GM12878 (cell line): Measurements from ENCODE around the gene SPRED2. TPM values are rescaled to one million over a fixed set of nuclear protein-coding genes. Genes with fewer than 3 reads are reported as not detected.

Experiments
- ATF7 ChIP-seq: fragments of 450-650 bp; IDR thresholded peaks from 2 replicates; pipeline ENCODE4 v1.6.1; 2016; ENCODE audit warnings: low read depth, mild to moderate bottlenecking
- BACH1 ChIP-seq: fragments of 450-650 bp; IDR thresholded peaks from 2 replicates; pipeline ENCODE4 v1.6.1; 2017; ENCODE audit warnings: mild to moderate bottlenecking, borderline replicate concordance
- BHLHE40 ChIP-seq, 2 experiments: fragments of 450-650 bp in 1 of 2; IDR thresholded peaks; 2 replicates each; pipeline ENCODE4 v1.6.1; 2011 to 2017; ENCODE audit warnings: low read depth in 2 of 2, borderline replicate concordance in 1 of 2, improper control_type of control experiment in 1 of 2, low read length in 1 of 2, mild to moderate bottlenecking in 1 of 2
- EGR1 ChIP-seq, 2 experiments: IDR thresholded peaks; 1 replicate in 1 of 2; 2 replicates in 1 of 2; pipeline ENCODE4 v1.6.1; 2011 to 2012; ENCODE audit warnings: low read depth in 2 of 2, low read length in 2 of 2, borderline replicate concordance in 1 of 2, mild to moderate bottlenecking in 1 of 2, moderate library complexity in 1 of 2
- FOS ChIP-seq: IDR thresholded peaks from 3 replicates; pipeline ENCODE4 v1.6.1; 2011; ENCODE audit warnings: borderline replicate concordance; ENCODE audit not compliant: insufficient read length; ENCODE audit errors: extremely low read depth
- FOXM1 ChIP-seq: IDR thresholded peaks from 2 replicates; pipeline ENCODE4 v1.6.1; 2012; ENCODE audit warnings: low read depth, mild to moderate bottlenecking, inconsistent platforms, low read length, moderate library complexity
- IKZF1 ChIP-seq: fragments of 450-650 bp; conservative IDR thresholded peaks from 2 replicates; pipeline ENCODE4 v1.6.1; 2017; ENCODE audit warnings: antibody characterized with exemption, mild to moderate bottlenecking
- MTA2 ChIP-seq: fragments of 450-650 bp; IDR thresholded peaks from 2 replicates; pipeline ENCODE4 v1.6.1; 2016; ENCODE audit warnings: low read depth, mild to moderate bottlenecking, moderate library complexity
- MTA3 ChIP-seq: IDR thresholded peaks from 2 replicates; pipeline ENCODE4 v1.6.1; 2012; ENCODE audit warnings: low read length, inconsistent platforms, borderline replicate concordance
- POU2F2 ChIP-seq: IDR thresholded peaks from 3 replicates; pipeline ENCODE4 v1.6.1; 2011; ENCODE audit warnings: low read depth, mild to moderate bottlenecking, low read length, borderline replicate concordance
- RAD21 ChIP-seq: IDR thresholded peaks from 2 replicates; pipeline ENCODE4 v1.6.1; 2011; ENCODE audit warnings: mild to moderate bottlenecking, low read depth, low read length, moderate library complexity; ENCODE audit not compliant: insufficient read depth
- RUNX3 ChIP-seq: IDR thresholded peaks from 2 replicates; pipeline ENCODE4 v1.6.1; 2012; ENCODE audit warnings: low read length, inconsistent platforms
- SREBF1 ChIP-seq: IDR thresholded peaks from 2 replicates; pipeline ENCODE4 v1.6.1; 2012; ENCODE audit warnings: mild to moderate bottlenecking, low read length
- polyA plus RNA-seq, 11 experiments: library from polyadenylated mRNA; depleted of rRNA in 4 of 11; unstranded in 6 of 11; stranded (reverse) in 5 of 11; fragments of >200 nt; fragmentation: Nextera tagmentation in 4 of 11; fragmentation: Illumina TruSeq in 1 of 11; extraction: Ambion mirVana in 4 of 11; extraction: Trizol in 1 of 11; gene quantifications; 1 replicate in 1 of 11; 2 replicates in 10 of 11; pipeline versions ENCODE4 v1.2.1 to v1.2.3, GENCODE V29; 2011 to 2016; ENCODE audit warnings: inconsistent platforms in 2 of 11, missing spikeins in 2 of 11, low read depth in 1 of 11
- total RNA-seq, 4 experiments: library from RNA; depleted of rRNA in 3 of 4; stranded (reverse); fragments of >200 nt in 3 of 4; fragmentation: Illumina TruSeq in 1 of 4; extraction: Trizol in 1 of 4; gene quantifications; 2 replicates each; pipeline versions ENCODE4 v1.2.1 to v1.2.3, GENCODE V29; 2013 to 2021
- TF ChIP-seq, protein P1 (sequence below): IDR thresholded peaks from 2 replicates; pipeline ENCODE4 v1.6.1; 2012; ENCODE audit warnings: improper control_type of control experiment, low read depth, low read length; ENCODE audit not compliant: insufficient replicate concordance
- TF ChIP-seq, protein P2 (sequence below): fragments of 450-650 bp; formaldehyde crosslinking; IDR thresholded peaks from 2 replicates; pipeline ENCODE4 v1.4.0; 2022; ENCODE audit warnings: mild to moderate bottlenecking, moderate library complexity
- TF ChIP-seq, protein P3 (sequence below): fragments of 450-650 bp; IDR thresholded peaks from 2 replicates; pipeline ENCODE4 v1.6.1; 2014; ENCODE audit warnings: mild to moderate bottlenecking
- TF ChIP-seq, protein P4 (sequence below): fragments of 450-650 bp; IDR thresholded peaks from 2 replicates; pipeline ENCODE4 v1.6.1; 2017; ENCODE audit warnings: antibody characterized with exemption, mild to moderate bottlenecking, moderate library complexity

SPRED2 gene
- total and polyA plus RNA-seq, 10 of the 15 experiments (the other 5 are each of a cell fraction or from before 2014, with no cell fraction given), result 3.0 to 23.9 (median 9.7) TPM

DNA sequence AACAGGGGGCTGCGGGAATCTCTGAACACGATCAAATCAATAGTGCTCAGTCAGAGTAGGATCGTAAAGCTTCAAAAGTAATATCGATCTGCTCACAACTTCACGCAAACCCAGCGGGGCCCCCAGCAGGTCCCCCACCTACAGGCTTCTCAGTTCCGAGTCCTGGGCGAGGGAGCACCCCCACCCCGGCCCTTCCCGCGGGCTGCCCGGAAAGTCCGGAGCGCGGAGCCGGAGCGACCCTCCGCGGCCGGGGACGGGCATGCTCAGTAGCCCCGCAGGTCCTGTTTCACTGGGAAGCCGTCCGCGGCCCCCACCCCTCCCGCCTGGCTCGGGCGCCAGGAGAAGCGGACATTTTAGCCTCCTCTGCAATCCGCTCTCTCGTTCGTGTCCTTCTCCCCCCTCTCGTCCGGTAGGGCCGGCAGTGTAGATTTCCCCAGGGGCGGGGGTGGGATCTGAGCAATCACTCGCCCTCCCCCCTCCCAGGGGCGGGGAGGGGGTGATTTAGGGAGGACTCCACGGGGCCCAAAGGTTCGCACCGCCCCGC lies 3.3 kb upstream of the SPRED2 start (continued):
- TF ChIP-seq, protein P1, sequence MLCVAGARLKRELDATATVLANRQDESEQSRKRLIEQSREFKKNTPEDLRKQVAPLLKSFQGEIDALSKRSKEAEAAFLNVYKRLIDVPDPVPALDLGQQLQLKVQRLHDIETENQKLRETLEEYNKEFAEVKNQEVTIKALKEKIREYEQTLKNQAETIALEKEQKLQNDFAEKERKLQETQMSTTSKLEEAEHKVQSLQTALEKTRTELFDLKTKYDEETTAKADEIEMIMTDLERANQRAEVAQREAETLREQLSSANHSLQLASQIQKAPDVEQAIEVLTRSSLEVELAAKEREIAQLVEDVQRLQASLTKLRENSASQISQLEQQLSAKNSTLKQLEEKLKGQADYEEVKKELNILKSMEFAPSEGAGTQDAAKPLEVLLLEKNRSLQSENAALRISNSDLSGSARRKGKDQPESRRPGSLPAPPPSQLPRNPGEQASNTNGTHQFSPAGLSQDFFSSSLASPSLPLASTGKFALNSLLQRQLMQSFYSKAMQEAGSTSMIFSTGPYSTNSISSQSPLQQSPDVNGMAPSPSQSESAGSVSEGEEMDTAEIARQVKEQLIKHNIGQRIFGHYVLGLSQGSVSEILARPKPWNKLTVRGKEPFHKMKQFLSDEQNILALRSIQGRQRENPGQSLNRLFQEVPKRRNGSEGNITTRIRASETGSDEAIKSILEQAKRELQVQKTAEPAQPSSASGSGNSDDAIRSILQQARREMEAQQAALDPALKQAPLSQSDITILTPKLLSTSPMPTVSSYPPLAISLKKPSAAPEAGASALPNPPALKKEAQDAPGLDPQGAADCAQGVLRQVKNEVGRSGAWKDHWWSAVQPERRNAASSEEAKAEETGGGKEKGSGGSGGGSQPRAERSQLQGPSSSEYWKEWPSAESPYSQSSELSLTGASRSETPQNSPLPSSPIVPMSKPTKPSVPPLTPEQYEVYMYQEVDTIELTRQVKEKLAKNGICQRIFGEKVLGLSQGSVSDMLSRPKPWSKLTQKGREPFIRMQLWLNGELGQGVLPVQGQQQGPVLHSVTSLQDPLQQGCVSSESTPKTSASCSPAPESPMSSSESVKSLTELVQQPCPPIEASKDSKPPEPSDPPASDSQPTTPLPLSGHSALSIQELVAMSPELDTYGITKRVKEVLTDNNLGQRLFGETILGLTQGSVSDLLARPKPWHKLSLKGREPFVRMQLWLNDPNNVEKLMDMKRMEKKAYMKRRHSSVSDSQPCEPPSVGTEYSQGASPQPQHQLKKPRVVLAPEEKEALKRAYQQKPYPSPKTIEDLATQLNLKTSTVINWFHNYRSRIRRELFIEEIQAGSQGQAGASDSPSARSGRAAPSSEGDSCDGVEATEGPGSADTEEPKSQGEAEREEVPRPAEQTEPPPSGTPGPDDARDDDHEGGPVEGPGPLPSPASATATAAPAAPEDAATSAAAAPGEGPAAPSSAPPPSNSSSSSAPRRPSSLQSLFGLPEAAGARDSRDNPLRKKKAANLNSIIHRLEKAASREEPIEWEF, result peak; percentile 66
- TF ChIP-seq SREBF1, result no peak
- no peak for TF ChIP-seq BACH1
- TF ChIP-seq RAD21, result peak; percentile 59
- TF ChIP-seq, protein P2, sequence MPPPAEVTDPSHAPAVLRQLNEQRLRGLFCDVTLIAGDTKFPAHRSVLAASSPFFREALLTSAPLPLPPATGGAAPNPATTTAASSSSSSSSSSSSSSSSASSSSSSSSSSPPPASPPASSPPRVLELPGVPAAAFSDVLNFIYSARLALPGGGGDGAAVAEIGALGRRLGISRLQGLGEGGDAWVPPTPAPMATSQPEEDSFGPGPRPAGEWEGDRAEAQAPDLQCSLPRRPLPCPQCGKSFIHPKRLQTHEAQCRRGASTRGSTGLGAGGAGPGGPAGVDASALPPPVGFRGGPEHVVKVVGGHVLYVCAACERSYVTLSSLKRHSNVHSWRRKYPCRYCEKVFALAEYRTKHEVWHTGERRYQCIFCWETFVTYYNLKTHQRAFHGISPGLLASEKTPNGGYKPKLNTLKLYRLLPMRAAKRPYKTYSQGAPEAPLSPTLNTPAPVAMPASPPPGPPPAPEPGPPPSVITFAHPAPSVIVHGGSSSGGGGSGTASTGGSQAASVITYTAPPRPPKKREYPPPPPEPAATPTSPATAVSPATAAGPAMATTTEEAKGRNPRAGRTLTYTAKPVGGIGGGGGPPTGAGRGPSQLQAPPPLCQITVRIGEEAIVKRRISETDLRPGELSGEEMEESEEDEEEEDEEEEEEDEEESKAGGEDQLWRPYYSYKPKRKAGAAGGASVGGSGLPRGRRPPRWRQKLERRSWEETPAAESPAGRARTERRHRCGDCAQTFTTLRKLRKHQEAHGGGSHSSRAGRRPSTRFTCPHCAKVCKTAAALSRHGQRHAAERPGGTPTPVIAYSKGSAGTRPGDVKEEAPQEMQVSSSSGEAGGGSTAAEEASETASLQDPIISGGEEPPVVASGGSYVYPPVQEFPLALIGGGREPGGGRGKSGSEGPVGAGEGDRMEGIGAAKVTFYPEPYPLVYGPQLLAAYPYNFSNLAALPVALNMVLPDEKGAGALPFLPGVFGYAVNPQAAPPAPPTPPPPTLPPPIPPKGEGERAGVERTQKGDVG (CRISPR knock-in tag), result no peak
- peak; percentile 48; the same call in 1 of the 3 replicates for TF ChIP-seq POU2F2
- TF ChIP-seq FOS, result no peak
- TF ChIP-seq BHLHE40 (IDR thresholded peaks at IDR 0.05; ENCODE audit: borderline replicate concordance in 1 of 2, low read depth in 2 of 2, low read length in 1 of 2), result peak in 1 of 2 experiments; percentile 38; a peak in 1 of 4 replicates
- TF ChIP-seq ATF7, result peak; percentile 21; the same call in 1 of the 2 replicates
- TF ChIP-seq FOXM1, result no peak
- TF ChIP-seq MTA2, result no peak
- peak; percentile 35; the same call in 1 of the 2 replicates for TF ChIP-seq RUNX3
- TF ChIP-seq, protein P3, sequence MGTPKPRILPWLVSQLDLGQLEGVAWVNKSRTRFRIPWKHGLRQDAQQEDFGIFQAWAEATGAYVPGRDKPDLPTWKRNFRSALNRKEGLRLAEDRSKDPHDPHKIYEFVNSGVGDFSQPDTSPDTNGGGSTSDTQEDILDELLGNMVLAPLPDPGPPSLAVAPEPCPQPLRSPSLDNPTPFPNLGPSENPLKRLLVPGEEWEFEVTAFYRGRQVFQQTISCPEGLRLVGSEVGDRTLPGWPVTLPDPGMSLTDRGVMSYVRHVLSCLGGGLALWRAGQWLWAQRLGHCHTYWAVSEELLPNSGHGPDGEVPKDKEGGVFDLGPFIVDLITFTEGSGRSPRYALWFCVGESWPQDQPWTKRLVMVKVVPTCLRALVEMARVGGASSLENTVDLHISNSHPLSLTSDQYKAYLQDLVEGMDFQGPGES, result no peak
- peak in 1 of 2 experiments; percentile 70; a peak in 2 of 3 replicates for TF ChIP-seq EGR1 (IDR thresholded peaks at IDR 0.05; ENCODE audit: borderline replicate concordance in 1 of 2, low read depth in 2 of 2, low read length in 2 of 2)
- peak; percentile 88 for TF ChIP-seq IKZF1
- TF ChIP-seq MTA3, result no peak
- TF ChIP-seq, protein P4, sequence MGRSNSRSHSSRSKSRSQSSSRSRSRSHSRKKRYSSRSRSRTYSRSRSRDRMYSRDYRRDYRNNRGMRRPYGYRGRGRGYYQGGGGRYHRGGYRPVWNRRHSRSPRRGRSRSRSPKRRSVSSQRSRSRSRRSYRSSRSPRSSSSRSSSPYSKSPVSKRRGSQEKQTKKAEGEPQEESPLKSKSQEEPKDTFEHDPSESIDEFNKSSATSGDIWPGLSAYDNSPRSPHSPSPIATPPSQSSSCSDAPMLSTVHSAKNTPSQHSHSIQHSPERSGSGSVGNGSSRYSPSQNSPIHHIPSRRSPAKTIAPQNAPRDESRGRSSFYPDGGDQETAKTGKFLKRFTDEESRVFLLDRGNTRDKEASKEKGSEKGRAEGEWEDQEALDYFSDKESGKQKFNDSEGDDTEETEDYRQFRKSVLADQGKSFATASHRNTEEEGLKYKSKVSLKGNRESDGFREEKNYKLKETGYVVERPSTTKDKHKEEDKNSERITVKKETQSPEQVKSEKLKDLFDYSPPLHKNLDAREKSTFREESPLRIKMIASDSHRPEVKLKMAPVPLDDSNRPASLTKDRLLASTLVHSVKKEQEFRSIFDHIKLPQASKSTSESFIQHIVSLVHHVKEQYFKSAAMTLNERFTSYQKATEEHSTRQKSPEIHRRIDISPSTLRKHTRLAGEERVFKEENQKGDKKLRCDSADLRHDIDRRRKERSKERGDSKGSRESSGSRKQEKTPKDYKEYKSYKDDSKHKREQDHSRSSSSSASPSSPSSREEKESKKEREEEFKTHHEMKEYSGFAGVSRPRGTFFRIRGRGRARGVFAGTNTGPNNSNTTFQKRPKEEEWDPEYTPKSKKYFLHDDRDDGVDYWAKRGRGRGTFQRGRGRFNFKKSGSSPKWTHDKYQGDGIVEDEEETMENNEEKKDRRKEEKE, result no peak
